ENCODE results near the gene ATXN2.
A peak's percentile ranks its signal among the peaks of the same experiment; 100 is the strongest.
"Not testable (repeated sequence)": the region's sequence is repeated elsewhere in the genome, so short reads cannot be mapped to it uniquely, and the experiment has no call there.

ATXN2 gene

GRCh38 chr12:111595341-111595835 is 3.7 kb downstream of the ATXN2 start:
- not testable (repeated sequence) for DNase-seq (ENCODE audit: low spot score in 2 of 2); H3K9me3 Mint-ChIP-seq; ATAC-seq (replicated peaks; ENCODE audit: extremely low read depth, poor library complexity, severe bottlenecking); H3K4me3 Mint-ChIP-seq; H3K27me3 Mint-ChIP-seq
- peaks cover 22% of the 10 kb centered on the region for H3K36me3 Mint-ChIP-seq (ENCODE audit: insufficient read depth)
- peak overlapping the region; percentile 79 for H3K27ac Mint-ChIP-seq (ENCODE audit: low read depth)
- peaks cover 47% of the 10 kb centered on the region for H3K4me1 Mint-ChIP-seq

GRCh38 chr12:111591399-111592010 is 7.6 kb downstream of the ATXN2 start:
- H3K36me3 Mint-ChIP-seq (ENCODE audit: insufficient read depth); H3K27me3 Mint-ChIP-seq; DNase-seq (ENCODE audit: low spot score in 2 of 2); ATAC-seq (replicated peaks; ENCODE audit: extremely low read depth, poor library complexity, severe bottlenecking); H3K9me3 Mint-ChIP-seq; H3K27ac Mint-ChIP-seq (ENCODE audit: low read depth); H3K4me3 Mint-ChIP-seq: not testable (repeated sequence)
- H3K4me1 Mint-ChIP-seq: peaks cover 34% of the 10 kb centered on the region

GRCh38 chr12:111590552-111590951 is 8.6 kb downstream of the ATXN2 start:
- ATAC-seq (replicated peaks; ENCODE audit: extremely low read depth, poor library complexity, severe bottlenecking) (no peak), DNase-seq (ENCODE audit: low spot score in 2 of 2) (no peak)
- H3K9me3 Mint-ChIP-seq: no peaks in the 10 kb centered on the region
- H3K4me3 Mint-ChIP-seq: no peak overlapping the region
- H3K27me3 Mint-ChIP-seq: no peaks in the 10 kb centered on the region
- peaks cover 26% of the 10 kb centered on the region for H3K4me1 Mint-ChIP-seq
- H3K27ac Mint-ChIP-seq (ENCODE audit: low read depth): no peak overlapping the region
- H3K36me3 Mint-ChIP-seq (ENCODE audit: insufficient read depth): peaks cover 6% of the 10 kb centered on the region

GRCh38 chr12:111589601-111590000 is 9.5 kb downstream of the ATXN2 start:
- H3K36me3 Mint-ChIP-seq (ENCODE audit: insufficient read depth): peaks cover 8% of the 10 kb centered on the region
- no peak for DNase-seq (ENCODE audit: low spot score in 2 of 2)
- no peak for ATAC-seq (replicated peaks; ENCODE audit: extremely low read depth, poor library complexity, severe bottlenecking)
- H3K27me3 Mint-ChIP-seq: no peaks in the 10 kb centered on the region
- H3K4me3 Mint-ChIP-seq: no peak overlapping the region
- no peak overlapping the region for H3K27ac Mint-ChIP-seq (ENCODE audit: low read depth)
- peaks cover 17% of the 10 kb centered on the region for H3K4me1 Mint-ChIP-seq
- no peaks in the 10 kb centered on the region for H3K9me3 Mint-ChIP-seq

GRCh38 chr12:111588010-111588409 is 11.1 kb downstream of the ATXN2 start:
- Mint-ChIP-seq H3K4me3 (no peak overlapping the region), H3K36me3 (ENCODE audit: insufficient read depth) (peaks cover 8% of the 10 kb centered on the region), H3K27me3 (no peaks in the 10 kb centered on the region), H3K4me1 (peaks cover 6% of the 10 kb centered on the region), H3K27ac (ENCODE audit: low read depth) (no peak overlapping the region), H3K9me3 (no peaks in the 10 kb centered on the region)
- ATAC-seq (replicated peaks; ENCODE audit: extremely low read depth, poor library complexity, severe bottlenecking): no peak
- no peak for DNase-seq (ENCODE audit: low spot score in 2 of 2)

GRCh38 chr12:111586986-111587385 is 12.1 kb downstream of the ATXN2 start:
- H3K4me1 Mint-ChIP-seq: peaks cover 7% of the 10 kb centered on the region
- no peaks in the 10 kb centered on the region for H3K27me3 Mint-ChIP-seq
- no peak overlapping the region for H3K4me3 Mint-ChIP-seq
- no peaks in the 10 kb centered on the region for H3K9me3 Mint-ChIP-seq
- DNase-seq (ENCODE audit: low spot score in 2 of 2) (no peak), ATAC-seq (replicated peaks; ENCODE audit: extremely low read depth, poor library complexity, severe bottlenecking) (no peak)
- H3K27ac Mint-ChIP-seq (ENCODE audit: low read depth): no peak overlapping the region
- peaks cover 8% of the 10 kb centered on the region for H3K36me3 Mint-ChIP-seq (ENCODE audit: insufficient read depth)

GRCh38 chr12:111585690-111586089 is 13.4 kb downstream of the ATXN2 start:
- peaks cover 15% of the 10 kb centered on the region for H3K4me1 Mint-ChIP-seq
- peaks cover 9% of the 10 kb centered on the region for H3K36me3 Mint-ChIP-seq (ENCODE audit: insufficient read depth)
- no peaks in the 10 kb centered on the region for H3K27me3 Mint-ChIP-seq
- DNase-seq (ENCODE audit: low spot score in 2 of 2) (no peak), ATAC-seq (replicated peaks; ENCODE audit: extremely low read depth, poor library complexity, severe bottlenecking) (no peak)
- H3K9me3 Mint-ChIP-seq: no peaks in the 10 kb centered on the region
- H3K4me3 Mint-ChIP-seq: no peak overlapping the region
- H3K27ac Mint-ChIP-seq (ENCODE audit: low read depth): no peak overlapping the region

GRCh38 chr12:111584959-111585358 is 14.2 kb downstream of the ATXN2 start:
- ATAC-seq (replicated peaks; ENCODE audit: extremely low read depth, poor library complexity, severe bottlenecking): no peak
- Mint-ChIP-seq H3K27me3 (no peaks in the 10 kb centered on the region), H3K9me3 (no peaks in the 10 kb centered on the region), H3K4me1 (peaks cover 15% of the 10 kb centered on the region), H3K36me3 (ENCODE audit: insufficient read depth) (peaks cover 9% of the 10 kb centered on the region), H3K4me3 (no peak overlapping the region), H3K27ac (ENCODE audit: low read depth) (no peak overlapping the region)
- DNase-seq (ENCODE audit: low spot score in 2 of 2): no peak

- H3K27ac Mint-ChIP-seq (ENCODE audit: low read depth); ATAC-seq (replicated peaks; ENCODE audit: extremely low read depth, poor library complexity, severe bottlenecking); H3K27me3 Mint-ChIP-seq; H3K36me3 Mint-ChIP-seq (ENCODE audit: insufficient read depth); DNase-seq (ENCODE audit: low spot score in 2 of 2); H3K4me3 Mint-ChIP-seq; H3K9me3 Mint-ChIP-seq: not testable (repeated sequence)
- H3K4me1 Mint-ChIP-seq: peaks cover 19% of the 10 kb centered on the region
Observed at GRCh38 chr12:111583506-111583905, 15.6 kb downstream of the ATXN2 start.

GRCh38 chr12:111582133-111582747 is 16.9 kb downstream of the ATXN2 start:
- Mint-ChIP-seq H3K27me3 (no peaks in the 10 kb centered on the region), H3K36me3 (ENCODE audit: insufficient read depth) (peaks cover 9% of the 10 kb centered on the region), H3K4me3 (no peak overlapping the region), H3K27ac (ENCODE audit: low read depth) (no peak overlapping the region), H3K4me1 (peaks cover 24% of the 10 kb centered on the region), H3K9me3 (no peaks in the 10 kb centered on the region)
- no peak for ATAC-seq (replicated peaks; ENCODE audit: extremely low read depth, poor library complexity, severe bottlenecking)
- no peak for DNase-seq (ENCODE audit: low spot score in 2 of 2)

- Mint-ChIP-seq H3K27ac (ENCODE audit: low read depth) (peak overlapping the region; percentile 58), H3K4me3 (no peak overlapping the region)
- ATAC-seq (replicated peaks; ENCODE audit: extremely low read depth, poor library complexity, severe bottlenecking): no peak
Observed at GRCh38 chr12:111581434-111582132, 17.5 kb downstream of the ATXN2 start.

GRCh38 chr12:111580737-111581136 is 18.4 kb downstream of the ATXN2 start:
- Mint-ChIP-seq H3K9me3 (no peaks in the 10 kb centered on the region), H3K36me3 (ENCODE audit: insufficient read depth) (peaks cover 9% of the 10 kb centered on the region), H3K27me3 (no peaks in the 10 kb centered on the region), H3K27ac (ENCODE audit: low read depth) (no peak overlapping the region), H3K4me1 (peaks cover 18% of the 10 kb centered on the region), H3K4me3 (no peak overlapping the region)
- no peak for ATAC-seq (replicated peaks; ENCODE audit: extremely low read depth, poor library complexity, severe bottlenecking)
- no peak for DNase-seq (ENCODE audit: low spot score in 2 of 2)

More at GRCh38 chr12:111581434-111582132, 17.5 kb downstream of the ATXN2 start:
- Mint-ChIP-seq H3K36me3 (ENCODE audit: insufficient read depth) (peaks cover 9% of the 10 kb centered on the region), H3K27me3 (no peaks in the 10 kb centered on the region), H3K9me3 (no peaks in the 10 kb centered on the region), H3K4me1 (peaks cover 19% of the 10 kb centered on the region)
- DNase-seq (ENCODE audit: low spot score in 2 of 2): no peak

GRCh38 chr12:111580119-111580425 is 19.0 kb downstream of the ATXN2 start:
- no peak for ATAC-seq (replicated peaks; ENCODE audit: extremely low read depth, poor library complexity, severe bottlenecking)
- H3K27me3 Mint-ChIP-seq: no peaks in the 10 kb centered on the region

More at GRCh38 chr12:111580119-111580425, 19.0 kb downstream of the ATXN2 start:
- Mint-ChIP-seq H3K27ac (ENCODE audit: low read depth) (no peak overlapping the region), H3K4me1 (peaks cover 18% of the 10 kb centered on the region), H3K9me3 (no peaks in the 10 kb centered on the region), H3K36me3 (ENCODE audit: insufficient read depth) (peaks cover 7% of the 10 kb centered on the region), H3K4me3 (no peak overlapping the region)
- no peak for DNase-seq (ENCODE audit: low spot score in 2 of 2)
